ENCODE measurements around the gene PNMA8B.

GRCh38 chr19:46484656-46485055 lies 11.0 kb downstream of the PNMA8B start:
- TF ChIP-seq CTCF (IDR thresholded peaks at IDR 0.05) (no peak), ZFX (IDR thresholded peaks at IDR 0.05; ENCODE audit: borderline replicate concordance) (no peak)

Data from 22Rv1 (cell line).